Calu3 (cell line): Measurements from ENCODE around the gene IFNGR2. TPM values are rescaled to one million over a fixed set of nuclear protein-coding genes. Genes with fewer than 3 reads are reported as not detected.

Source experiments
- BruUV-seq: library from RNA; stranded (reverse); fragments of 400-500 nt; replicated peaks from 2 replicates; lab custom pipeline; 2021; lab: Mats Ljungman, UMichigan
- CTCF ChIA-PET: fragments of 300-600 bp; sonication (Branson Sonifier 250); formaldehyde crosslinking; loops from one replicate; lab custom pipeline; 2022; ENCODE audit warnings: antibody characterized with exemption; lab: Charles Lee
- DNase-seq: peaks from one replicate; pipeline ENCODE4 v3.0.0; 2022
- H3K27ac Mint-ChIP-seq: one replicate; pipeline ENCODE4 v1.8.0; 2022; ENCODE audit warnings: mixed read lengths; ENCODE audit not compliant: unreplicated experiment
- H3K27me3 Mint-ChIP-seq: one replicate; pipeline ENCODE4 v1.8.0; 2022; ENCODE audit warnings: mixed read lengths; ENCODE audit not compliant: unreplicated experiment
- H3K36me3 Mint-ChIP-seq: one replicate; pipeline ENCODE4 v1.8.0; 2022; ENCODE audit warnings: mild to moderate bottlenecking, moderate library complexity, mixed read lengths; ENCODE audit not compliant: insufficient read depth, unreplicated experiment
- H3K4me1 Mint-ChIP-seq: one replicate; pipeline ENCODE4 v1.8.0; 2022; ENCODE audit warnings: mild to moderate bottlenecking, low read depth, mixed read lengths; ENCODE audit not compliant: unreplicated experiment
- H3K4me3 Mint-ChIP-seq: one replicate; pipeline ENCODE4 v1.8.0; 2022; ENCODE audit warnings: mild to moderate bottlenecking, low read depth, moderate library complexity, mixed read lengths; ENCODE audit not compliant: unreplicated experiment
- H3K9me3 Mint-ChIP-seq: one replicate; pipeline ENCODE4 v1.8.0; 2022; ENCODE audit warnings: low read depth, mixed read lengths; ENCODE audit not compliant: unreplicated experiment
- intact Hi-C: fragments of 100-400 bp; cut with micrococcal nuclease; formaldehyde crosslinking; loops from one replicate; pipeline ENCODE4 v1.10.0; 2022; ENCODE audit not compliant: unreplicated experiment
- total RNA-seq: library from RNA; stranded (reverse); gene quantifications from 2 replicates; pipeline ENCODE4 v1.2.3, GENCODE V29; 2022
- TF ChIP-seq, protein P1 (sequence below): fragments of 200-600 bp; IDR thresholded peaks from one replicate; pipeline ENCODE4 v1.8.0; 2022; ENCODE audit warnings: antibody characterized with exemption; ENCODE audit not compliant: unreplicated experiment

Gene IFNGR2
- total RNA-seq, 1 experiment from 2014 or later = 59.8 TPM

DNA sequence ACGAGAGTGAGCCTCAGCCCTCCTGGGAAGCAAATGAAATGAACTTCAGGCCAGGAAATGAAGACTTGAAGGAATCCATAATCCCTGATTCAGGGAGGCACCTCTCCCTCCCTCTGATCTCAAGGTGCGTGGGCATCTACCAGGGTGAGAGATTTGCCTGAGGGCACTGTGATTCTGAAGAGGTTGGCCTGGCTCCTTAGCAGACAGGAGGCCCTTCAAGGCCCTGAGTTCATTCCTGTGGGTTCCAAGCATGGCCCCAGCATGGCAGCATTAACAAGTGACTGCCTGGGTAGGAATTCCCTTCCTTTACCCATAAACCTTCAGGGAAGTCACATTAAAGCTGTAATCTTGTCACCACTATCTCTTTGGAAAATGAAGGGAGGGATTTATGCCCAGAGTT is 29.8 kb upstream of the IFNGR2 start:
- Mint-ChIP-seq H3K4me3 (no peak overlapping the region), H3K27me3 (no peaks in the 10 kb centered on the region), H3K36me3 (peaks cover 5% of the 10 kb centered on the region), H3K27ac (peak overlapping the region; percentile 23), H3K4me1 (peaks cover 15% of the 10 kb centered on the region), H3K9me3 (peaks cover 2% of the 10 kb centered on the region)
- TF ChIP-seq, protein P1, sequence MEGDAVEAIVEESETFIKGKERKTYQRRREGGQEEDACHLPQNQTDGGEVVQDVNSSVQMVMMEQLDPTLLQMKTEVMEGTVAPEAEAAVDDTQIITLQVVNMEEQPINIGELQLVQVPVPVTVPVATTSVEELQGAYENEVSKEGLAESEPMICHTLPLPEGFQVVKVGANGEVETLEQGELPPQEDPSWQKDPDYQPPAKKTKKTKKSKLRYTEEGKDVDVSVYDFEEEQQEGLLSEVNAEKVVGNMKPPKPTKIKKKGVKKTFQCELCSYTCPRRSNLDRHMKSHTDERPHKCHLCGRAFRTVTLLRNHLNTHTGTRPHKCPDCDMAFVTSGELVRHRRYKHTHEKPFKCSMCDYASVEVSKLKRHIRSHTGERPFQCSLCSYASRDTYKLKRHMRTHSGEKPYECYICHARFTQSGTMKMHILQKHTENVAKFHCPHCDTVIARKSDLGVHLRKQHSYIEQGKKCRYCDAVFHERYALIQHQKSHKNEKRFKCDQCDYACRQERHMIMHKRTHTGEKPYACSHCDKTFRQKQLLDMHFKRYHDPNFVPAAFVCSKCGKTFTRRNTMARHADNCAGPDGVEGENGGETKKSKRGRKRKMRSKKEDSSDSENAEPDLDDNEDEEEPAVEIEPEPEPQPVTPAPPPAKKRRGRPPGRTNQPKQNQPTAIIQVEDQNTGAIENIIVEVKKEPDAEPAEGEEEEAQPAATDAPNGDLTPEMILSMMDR = no peak
- intact Hi-C loops = no loop called here
- CTCF ChIA-PET = interaction anchor here (0.7 to 1.2 kb wide), 3 partner anchors 8 to 72 kb away, joined by 3 read pairs; no protein-coding TSS in a partner anchor
- no TSS peak for BruUV-seq
- no peak for DNase-seq

DNA sequence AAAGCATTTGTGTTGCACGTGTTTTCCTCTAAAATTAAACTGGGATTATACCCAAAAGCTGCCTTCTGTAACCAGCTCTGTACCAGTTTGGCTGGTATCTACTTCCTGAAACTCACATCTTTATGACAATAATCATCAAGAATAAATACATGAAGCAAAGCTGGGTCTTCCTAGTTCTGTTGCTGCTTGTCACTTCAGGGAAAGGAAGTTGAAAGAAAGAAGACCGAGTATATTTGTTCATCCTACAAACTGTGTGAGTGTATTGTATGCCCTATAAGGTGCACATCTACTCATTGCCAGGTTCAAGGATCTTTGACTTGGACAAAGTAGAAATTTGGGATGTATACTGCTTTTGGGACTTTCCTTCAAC is 29.1 kb upstream of the IFNGR2 start:
- CTCF ChIA-PET = interaction anchor here (0.7 to 1.2 kb wide), 3 partner anchors 8 to 71 kb away, joined by 3 read pairs; no protein-coding TSS in a partner anchor
- Mint-ChIP-seq H3K9me3 (peaks cover 2% of the 10 kb centered on the region), H3K36me3 (peaks cover 5% of the 10 kb centered on the region), H3K4me1 (peaks cover 15% of the 10 kb centered on the region), H3K27ac (peak overlapping the region; percentile 23), H3K27me3 (no peaks in the 10 kb centered on the region), H3K4me3 (no peak overlapping the region)
- BruUV-seq = no TSS peak
- intact Hi-C loops = loop anchor here (2.0 kb wide), 1 partner anchor 175 kb away; no protein-coding TSS in a partner anchor
- DNase-seq = no peak
- TF ChIP-seq, protein P1 = no peak

DNA sequence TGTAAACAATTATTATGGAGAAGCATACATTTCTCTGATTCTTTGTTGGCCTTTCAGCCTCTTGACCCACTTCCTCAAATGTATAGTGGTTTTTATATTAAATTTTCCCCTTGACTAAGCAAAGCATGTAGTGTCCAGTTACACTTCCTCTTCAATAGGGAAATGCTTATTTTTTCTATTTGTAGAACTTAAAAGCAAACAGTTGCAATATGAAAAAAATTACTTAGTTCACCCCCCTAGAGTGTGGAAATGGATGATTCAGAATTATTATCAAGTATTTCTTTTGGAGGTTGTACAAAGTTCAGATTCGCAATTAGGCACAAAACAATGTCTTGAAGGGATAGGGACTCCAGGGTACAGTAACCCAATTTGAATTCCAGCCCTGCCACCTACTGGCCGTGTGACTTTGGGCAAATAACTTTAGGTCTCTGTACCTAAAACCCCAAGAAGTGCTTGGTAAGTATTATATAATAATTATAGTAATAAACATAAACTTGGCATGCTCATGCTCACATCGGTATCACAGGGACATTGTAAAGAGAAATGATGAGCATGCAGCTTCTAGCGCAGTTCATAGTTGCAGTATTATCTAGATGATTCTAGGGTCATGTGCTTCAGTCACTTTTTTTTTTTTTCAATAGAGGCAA is 28.6 kb upstream of the IFNGR2 start:
- CTCF ChIA-PET = interaction anchor here (1.2 to 1.3 kb wide), 2 partner anchors 13 kb away, joined by 3 to 5 read pairs; no protein-coding TSS in a partner anchor
- H3K27ac Mint-ChIP-seq = peak overlapping the region; percentile 23
- peaks cover 5% of the 10 kb centered on the region for H3K36me3 Mint-ChIP-seq
- TF ChIP-seq, protein P1 = peak; percentile 29
- H3K27me3 Mint-ChIP-seq = no peaks in the 10 kb centered on the region
- H3K4me3 Mint-ChIP-seq = no peak overlapping the region
- no TSS peak for BruUV-seq
- H3K9me3 Mint-ChIP-seq = peaks cover 2% of the 10 kb centered on the region
- intact Hi-C loops = loop anchor here (2.0 kb wide), 1 partner anchor 176 kb away; no protein-coding TSS in a partner anchor
- DNase-seq = peak; percentile 63
- H3K4me1 Mint-ChIP-seq = peaks cover 15% of the 10 kb centered on the region

DNA sequence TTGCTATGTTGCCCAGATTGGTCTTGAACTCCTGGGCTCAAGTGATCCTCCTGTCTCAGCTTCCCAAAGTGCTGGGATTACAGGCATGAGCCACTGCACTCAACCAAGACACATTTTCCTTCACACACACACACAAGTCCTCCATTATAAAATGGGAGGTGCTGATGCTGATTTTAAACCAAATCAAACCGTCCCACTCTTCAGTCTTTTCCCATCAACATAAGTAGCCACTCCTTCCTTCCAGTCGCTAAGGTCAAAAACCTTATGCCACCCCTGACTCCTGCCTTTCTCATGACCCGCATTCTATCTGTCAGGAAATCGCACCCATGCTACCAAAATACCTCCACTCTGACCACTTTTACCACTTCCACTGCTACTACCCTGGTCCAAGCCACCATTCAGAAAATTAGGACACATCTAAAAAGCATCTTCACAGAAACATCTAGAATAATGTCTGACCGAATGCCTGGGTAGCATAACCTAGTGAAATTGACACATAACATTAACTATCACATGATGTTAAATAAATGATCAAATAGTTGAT is 28.0 kb upstream of the IFNGR2 start:
- Mint-ChIP-seq H3K36me3 (peaks cover 5% of the 10 kb centered on the region), H3K4me3 (no peak overlapping the region), H3K27ac (peak overlapping the region; percentile 95), H3K27me3 (no peaks in the 10 kb centered on the region), H3K9me3 (no peaks in the 10 kb centered on the region), H3K4me1 (peaks cover 15% of the 10 kb centered on the region)
- BruUV-seq = no TSS peak
- intact Hi-C loops = loop anchor here (2.0 kb wide), 1 partner anchor 176 kb away; no protein-coding TSS in a partner anchor
- TF ChIP-seq, protein P1 = no peak
- CTCF ChIA-PET = interaction anchor here (1.3 kb wide), 1 partner anchor 14 kb away, joined by 5 read pairs; no protein-coding TSS in a partner anchor
- DNase-seq = no peak
